Urothelium cell line (cell line): ENCODE results near the gene GGNBP2.
A peak's percentile ranks its signal among the peaks of the same experiment; 100 is the strongest.
"Not testable (repeated sequence)": the region's sequence is repeated elsewhere in the genome, so short reads cannot be mapped to it uniquely, and the experiment has no call there.

Experiments
- DNase-seq: peaks from one replicate; pipeline ENCODE4 v3.0.0; 2011; ENCODE audit warnings: low spot score, mixed read lengths
- FAIRE-seq: peaks from 2 replicates; lab custom pipeline; 2011; peaks lifted over from hg19 to GRCh38; lab: Jason Lieb, UNC

GGNBP2 gene

GRCh38 chr17:36544307-36545076 is at the start of gene GGNBP2:
TSS of gene GGNBP2 (plus strand) at chr17:36544919. CDS start at chr17:36545725, 806 bp downstream.
- no peak for FAIRE-seq
- DNase-seq, result peak; percentile 98

GRCh38 chr17:36495076-36495578 is 49.6 kb upstream of the GGNBP2 start:
- DNase-seq (no peak), FAIRE-seq (no peak)

- FAIRE-seq (no peak), DNase-seq (no peak)
These were observed 48.5 kb upstream of the GGNBP2 start for GRCh38 chr17:36496018-36496789.

- FAIRE-seq, result no peak
- DNase-seq, result no peak
These were observed 46.6 kb upstream of the GGNBP2 start for GRCh38 chr17:36498155-36498554.

GRCh38 chr17:36498560-36499300 is 46.0 kb upstream of the GGNBP2 start:
- DNase-seq (no peak), FAIRE-seq (no peak)

- DNase-seq, result peak; percentile 50
- no peak for FAIRE-seq
These were observed 43.9 kb upstream of the GGNBP2 start for GRCh38 chr17:36500745-36501225.

- DNase-seq, result no peak
- FAIRE-seq, result no peak
These were observed 43.4 kb upstream of the GGNBP2 start for GRCh38 chr17:36501351-36501750.

GRCh38 chr17:36501963-36502362 is 42.8 kb upstream of the GGNBP2 start:
- no peak for FAIRE-seq
- DNase-seq, result no peak

GRCh38 chr17:36503456-36504155 is 41.1 kb upstream of the GGNBP2 start:
- FAIRE-seq (no peak), DNase-seq (no peak)

- FAIRE-seq (no peak), DNase-seq (no peak)
These were observed 40.6 kb upstream of the GGNBP2 start for GRCh38 chr17:36504156-36504545.

- FAIRE-seq (no peak), DNase-seq (no peak)
These were observed 39.5 kb upstream of the GGNBP2 start for GRCh38 chr17:36505171-36505570.

- no peak for FAIRE-seq
- no peak for DNase-seq
These were observed 38.4 kb upstream of the GGNBP2 start for GRCh38 chr17:36506249-36506826.

GRCh38 chr17:36506831-36507230 is 37.9 kb upstream of the GGNBP2 start:
- no peak for FAIRE-seq
- no peak for DNase-seq

- DNase-seq, result no peak
- FAIRE-seq, result no peak
These were observed 37.5 kb upstream of the GGNBP2 start for GRCh38 chr17:36507266-36507665.

GRCh38 chr17:36508439-36508838 is 36.3 kb upstream of the GGNBP2 start:
- not testable (repeated sequence) for FAIRE-seq, DNase-seq

GRCh38 chr17:36509272-36509985 is 35.3 kb upstream of the GGNBP2 start:
- DNase-seq, result no peak
- FAIRE-seq, result no peak

- DNase-seq, result no peak
- no peak for FAIRE-seq
These were observed 34.1 kb upstream of the GGNBP2 start for GRCh38 chr17:36510636-36511035.

GRCh38 chr17:36511216-36511615 is 33.5 kb upstream of the GGNBP2 start:
- DNase-seq, result no peak
- FAIRE-seq, result no peak

GRCh38 chr17:36512641-36513040 is 32.1 kb upstream of the GGNBP2 start:
- DNase-seq (no peak), FAIRE-seq (no peak)
